Breast epithelium (tissue), 4 donors: ENCODE results near the gene GAK. TPM values are rescaled to one million over a fixed set of nuclear protein-coding genes. Genes with fewer than 3 reads are reported as not detected.

Experiments
- DNase-seq, 2 donors: peaks; one replicate each; pipeline ENCODE4 v3.0.0-alpha.2; 2019; ENCODE audit warnings: low spot score in 2 of 2
- H3K27ac ChIP-seq, 2 donors: fragments of 200-600 bp; sonication (generic) in 1 of 2; one replicate each; pipeline ENCODE4 v1.5.1; 2016 to 2019; ENCODE audit warnings: mild to moderate bottlenecking in 1 of 2
- H3K27me3 ChIP-seq, 2 donors: fragments of 200-600 bp; sonication (generic) in 1 of 2; one replicate each; pipeline versions ENCODE4 v1.5.1 to v1.6.0; 2017 to 2019; ENCODE audit warnings: control low read depth in 1 of 2, mild to moderate bottlenecking in 1 of 2
- H3K36me3 ChIP-seq: fragments of 200-600 bp; one replicate; pipeline ENCODE4 v1.5.1; 2019
- H3K4me1 ChIP-seq, 2 donors: fragments of 200-600 bp; sonication (generic); one replicate each; pipeline ENCODE4 v1.5.1; 2016 to 2019; ENCODE audit warnings: control low read depth in 1 of 2
- H3K4me3 ChIP-seq, 3 donors: fragments of 200-600 bp; sonication (generic); 1 replicate in 2 of 3; 2 replicates in 1 of 3; pipeline ENCODE4 v1.5.1; 2016 to 2019; ENCODE audit warnings: mild to moderate bottlenecking in 3 of 3, moderate library complexity in 2 of 3
- H3K9me3 ChIP-seq, 2 donors: fragments of 200-600 bp; sonication (generic) in 1 of 2; one replicate each; pipeline ENCODE4 v1.5.1; 2016 to 2019; ENCODE audit warnings: control low read depth in 1 of 2
- POLR2A ChIP-seq: fragments of 450-650 bp; IDR thresholded peaks from one replicate; pipeline ENCODE4 v1.6.1; 2016; ENCODE audit warnings: antibody characterized with exemption, mild to moderate bottlenecking, moderate library complexity
- POLR2AphosphoS5 ChIP-seq, 3 donors: sonication (generic); formaldehyde crosslinking; IDR thresholded peaks; one replicate each; pipeline ENCODE4 v1.6.1; 2017; ENCODE audit warnings: antibody characterized with exemption in 3 of 3
- intact Hi-C: fragments of 100-400 bp; cut with DNase I; formaldehyde crosslinking; loops from one replicate; pipeline ENCODE4 v1.15.1; 2023; ENCODE audit warnings: low total_unique reads
- total RNA-seq, 3 donors: library from RNA; depleted of rRNA; stranded (reverse); fragments of >200 nt; gene quantifications; one replicate each; pipeline ENCODE4 v1.1.0, GENCODE V29; 2016
- TF ChIP-seq, protein P1 (sequence below), 3 donors: fragments of 450-650 bp; IDR thresholded peaks; one replicate each; pipeline ENCODE4 v1.5.1; 2016 to 2017; ENCODE audit warnings: antibody characterized with exemption in 3 of 3, mild to moderate bottlenecking in 3 of 3, moderate library complexity in 3 of 3

GAK gene
- total RNA-seq, 3 donors from 2014 or later, result 76.2 to 95.7 (median 81.9) TPM

DNA sequence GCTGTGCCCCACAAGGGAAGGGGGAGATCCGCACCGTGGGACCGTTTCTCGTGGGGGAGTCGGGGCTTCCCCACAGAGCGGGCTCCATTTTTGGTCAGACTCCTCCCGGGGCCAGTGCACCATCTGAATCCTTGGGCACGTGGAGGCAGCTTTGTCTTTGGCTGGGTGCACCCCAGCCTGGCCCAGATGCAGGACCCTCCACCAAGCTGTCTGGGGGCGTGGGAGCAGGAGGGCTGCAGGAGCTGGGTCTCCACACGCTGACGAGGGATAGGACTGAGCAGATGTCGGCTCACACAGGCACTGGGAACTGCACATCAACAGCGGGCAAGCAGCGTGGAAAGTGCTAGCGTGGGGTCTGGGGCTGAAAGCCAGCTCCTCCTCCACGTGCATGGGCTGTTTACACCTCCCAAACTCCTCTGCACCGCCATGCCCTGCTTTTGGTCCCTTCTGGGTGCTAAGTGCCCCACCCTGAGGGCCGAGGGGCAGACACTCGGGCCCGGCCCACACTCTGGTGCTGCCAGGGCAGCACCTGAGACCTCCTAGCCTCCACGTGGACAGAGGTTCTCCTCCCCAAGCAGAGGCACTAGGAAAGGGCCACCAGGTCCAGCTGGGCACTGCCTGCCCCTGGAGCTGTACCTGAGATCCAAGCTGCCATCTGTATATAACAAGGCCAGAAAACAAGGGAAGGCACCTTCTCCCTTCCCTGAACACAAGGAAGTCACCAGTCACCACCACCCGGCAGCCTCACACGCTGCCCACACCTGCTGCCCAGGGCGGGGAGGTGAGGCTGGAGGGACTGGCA, 27.4 kb upstream of the GAK start:
- H3K36me3 ChIP-seq, result peaks cover 6% of the 10 kb centered on the region
- H3K27me3 ChIP-seq, result no peaks in the 10 kb centered on the region
- H3K4me1 ChIP-seq, result no peaks in the 10 kb centered on the region
- TF ChIP-seq, protein P1, sequence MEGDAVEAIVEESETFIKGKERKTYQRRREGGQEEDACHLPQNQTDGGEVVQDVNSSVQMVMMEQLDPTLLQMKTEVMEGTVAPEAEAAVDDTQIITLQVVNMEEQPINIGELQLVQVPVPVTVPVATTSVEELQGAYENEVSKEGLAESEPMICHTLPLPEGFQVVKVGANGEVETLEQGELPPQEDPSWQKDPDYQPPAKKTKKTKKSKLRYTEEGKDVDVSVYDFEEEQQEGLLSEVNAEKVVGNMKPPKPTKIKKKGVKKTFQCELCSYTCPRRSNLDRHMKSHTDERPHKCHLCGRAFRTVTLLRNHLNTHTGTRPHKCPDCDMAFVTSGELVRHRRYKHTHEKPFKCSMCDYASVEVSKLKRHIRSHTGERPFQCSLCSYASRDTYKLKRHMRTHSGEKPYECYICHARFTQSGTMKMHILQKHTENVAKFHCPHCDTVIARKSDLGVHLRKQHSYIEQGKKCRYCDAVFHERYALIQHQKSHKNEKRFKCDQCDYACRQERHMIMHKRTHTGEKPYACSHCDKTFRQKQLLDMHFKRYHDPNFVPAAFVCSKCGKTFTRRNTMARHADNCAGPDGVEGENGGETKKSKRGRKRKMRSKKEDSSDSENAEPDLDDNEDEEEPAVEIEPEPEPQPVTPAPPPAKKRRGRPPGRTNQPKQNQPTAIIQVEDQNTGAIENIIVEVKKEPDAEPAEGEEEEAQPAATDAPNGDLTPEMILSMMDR (IDR thresholded peaks at IDR 0.05), result no peak
- no peak for TF ChIP-seq POLR2A
- no peak for TF ChIP-seq POLR2AphosphoS5 (IDR thresholded peaks at IDR 0.05)
- H3K9me3 ChIP-seq, result no peaks in the 10 kb centered on the region
- H3K4me3 ChIP-seq, result no peak overlapping the region
- no peak for DNase-seq
- intact Hi-C loops, result no loop called here
- no peak overlapping the region for H3K27ac ChIP-seq

DNA sequence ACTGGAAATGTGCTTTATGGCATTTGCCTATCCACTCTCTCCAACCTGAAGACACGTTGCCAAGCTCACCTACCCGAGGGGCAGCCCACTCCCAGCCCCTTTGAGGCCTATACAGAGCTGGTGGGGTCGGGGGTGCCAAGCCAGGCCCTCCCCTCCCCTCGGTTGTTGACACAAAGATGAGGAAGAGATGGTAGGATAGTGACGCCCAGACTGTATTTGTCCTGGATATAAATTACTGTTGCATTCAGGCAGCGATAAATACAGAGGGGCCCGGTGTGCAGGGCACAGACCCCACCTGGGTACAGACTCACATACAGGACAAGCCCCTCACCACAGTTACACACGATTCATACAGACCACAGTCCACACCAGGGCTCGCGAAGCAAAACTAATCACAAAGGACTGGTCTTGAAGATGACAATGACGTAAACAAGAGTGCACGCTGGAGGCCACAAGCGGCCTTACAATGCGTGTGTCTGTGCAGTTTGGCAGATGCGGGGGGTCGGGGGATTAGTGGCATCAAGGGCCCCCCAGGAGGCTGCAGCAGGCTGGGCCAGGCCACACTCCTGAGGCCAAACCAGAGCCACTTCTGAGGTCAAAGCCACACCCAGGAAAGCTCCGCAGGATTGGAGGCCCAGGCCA, 26.7 kb upstream of the GAK start:
- intact Hi-C loops, result no loop called here
- H3K4me3 ChIP-seq, result no peak overlapping the region
- TF ChIP-seq, protein P1 (IDR thresholded peaks at IDR 0.05), result no peak
- TF ChIP-seq POLR2A (no peak), POLR2AphosphoS5 (IDR thresholded peaks at IDR 0.05) (no peak)
- DNase-seq, result no peak
- H3K27me3 ChIP-seq, result no peaks in the 10 kb centered on the region
- peaks cover 6% of the 10 kb centered on the region for H3K36me3 ChIP-seq
- H3K27ac ChIP-seq, result no peak overlapping the region
- no peaks in the 10 kb centered on the region for H3K9me3 ChIP-seq
- no peaks in the 10 kb centered on the region for H3K4me1 ChIP-seq

DNA sequence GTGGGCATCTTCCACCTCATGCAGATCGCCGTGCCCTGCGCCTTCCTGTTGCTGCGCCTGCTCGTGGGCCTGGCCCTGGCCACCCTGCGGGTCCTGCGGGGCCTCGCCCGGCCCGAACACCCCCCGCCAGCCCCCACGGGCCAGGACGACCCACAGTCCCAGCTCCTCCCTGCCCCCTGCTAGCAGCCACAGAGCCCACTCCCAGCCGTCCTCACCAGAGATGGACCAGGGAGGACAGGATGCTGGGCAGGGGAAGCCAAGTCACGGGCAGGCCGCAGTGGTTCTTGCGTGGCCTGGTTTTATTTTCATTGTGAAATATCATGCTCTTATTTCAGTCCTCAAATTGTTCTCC, 26.2 kb upstream of the GAK start:
- Histone ChIP-seq H3K36me3 (peaks cover 6% of the 10 kb centered on the region), H3K4me3 (no peak overlapping the region), H3K27ac (no peak overlapping the region), H3K9me3 (no peaks in the 10 kb centered on the region), H3K27me3 (no peaks in the 10 kb centered on the region), H3K4me1 (no peaks in the 10 kb centered on the region)
- no peak for DNase-seq
- TF ChIP-seq, protein P1 (IDR thresholded peaks at IDR 0.05), result no peak
- TF ChIP-seq POLR2A, result no peak
- no peak for TF ChIP-seq POLR2AphosphoS5 (IDR thresholded peaks at IDR 0.05)
- intact Hi-C loops, result no loop called here

DNA sequence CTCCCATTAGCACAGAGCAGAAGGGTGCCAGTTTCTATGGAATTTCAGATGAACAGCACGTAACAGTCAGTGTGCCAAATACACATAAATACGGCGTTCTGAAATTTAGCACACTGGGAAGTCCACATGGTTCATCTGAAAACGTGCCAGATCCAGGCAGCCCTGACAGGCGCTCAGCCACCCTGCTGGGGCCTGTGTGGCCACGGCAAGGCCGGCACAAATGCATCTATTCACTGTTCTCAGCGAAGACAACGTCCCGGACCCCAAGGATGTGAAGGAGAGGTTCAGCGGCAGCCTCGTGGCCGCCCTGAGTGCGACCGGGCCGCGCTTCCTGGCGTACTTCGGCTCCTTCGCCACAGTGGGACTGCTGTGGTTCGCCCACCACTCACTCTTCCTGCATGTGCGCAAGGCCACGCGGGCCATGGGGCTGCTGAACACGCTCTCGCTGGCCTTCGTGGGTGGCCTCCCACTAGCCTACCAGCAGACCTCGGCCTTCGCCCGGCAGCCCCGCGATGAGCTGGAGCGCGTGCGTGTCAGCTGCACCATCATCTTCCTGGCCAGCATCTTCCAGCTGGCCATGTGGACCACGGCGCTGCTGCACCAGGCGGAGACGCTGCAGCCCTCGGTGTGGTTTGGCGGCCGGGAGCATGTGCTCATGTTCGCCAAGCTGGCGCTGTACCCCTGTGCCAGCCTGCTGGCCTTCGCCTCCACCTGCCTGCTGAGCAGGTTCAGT, 25.6 kb upstream of the GAK start:
- Histone ChIP-seq H3K27ac (no peak overlapping the region), H3K4me3 (no peak overlapping the region), H3K4me1 (no peaks in the 10 kb centered on the region), H3K27me3 (no peaks in the 10 kb centered on the region), H3K9me3 (no peaks in the 10 kb centered on the region), H3K36me3 (peaks cover 6% of the 10 kb centered on the region)
- TF ChIP-seq POLR2A (no peak), POLR2AphosphoS5 (IDR thresholded peaks at IDR 0.05) (no peak)
- TF ChIP-seq, protein P1 (IDR thresholded peaks at IDR 0.05), result no peak
- intact Hi-C loops, result no loop called here
- DNase-seq, result no peak

DNA sequence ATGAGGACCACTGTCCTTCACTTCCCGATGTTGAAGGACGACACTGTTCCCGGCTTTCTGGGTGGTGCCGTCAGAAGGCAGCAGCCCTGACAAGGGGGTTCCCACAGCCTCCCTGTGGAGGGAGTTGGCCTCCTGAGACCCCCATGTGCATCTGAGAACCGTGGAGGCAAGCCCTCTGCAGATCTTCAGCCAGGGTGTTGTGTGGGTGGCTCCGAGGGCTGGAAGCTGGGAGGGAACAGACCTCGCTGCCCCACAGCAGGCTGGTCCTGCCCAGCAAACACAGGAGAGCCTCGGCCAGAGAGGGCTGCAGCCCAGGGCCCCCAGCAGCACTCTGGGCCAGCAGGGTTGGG, 25.1 kb upstream of the GAK start:
- intact Hi-C loops, result no loop called here
- Histone ChIP-seq H3K27ac (no peak overlapping the region), H3K36me3 (peaks cover 6% of the 10 kb centered on the region), H3K9me3 (no peaks in the 10 kb centered on the region), H3K27me3 (no peaks in the 10 kb centered on the region), H3K4me3 (no peak overlapping the region), H3K4me1 (no peaks in the 10 kb centered on the region)
- DNase-seq, result no peak
- TF ChIP-seq, protein P1 (IDR thresholded peaks at IDR 0.05), result no peak
- no peak for TF ChIP-seq POLR2A
- TF ChIP-seq POLR2AphosphoS5 (IDR thresholded peaks at IDR 0.05), result no peak
